GM12878 (cell line): ENCODE measurements around the gene TH.

ENCODE experiments used
- CTCF ChIP-seq, 3 experiments: IDR thresholded peaks in 2 of 3; conservative IDR thresholded peaks in 1 of 3; 2 replicates each; pipeline ENCODE4 v1.5.1; 2011; ENCODE audit warnings: low read depth in 3 of 3, low read length in 3 of 3, mild to moderate bottlenecking in 3 of 3, control low read depth in 2 of 3, moderate library complexity in 2 of 3, inconsistent platforms in 1 of 3, mixed read lengths in 1 of 3; ENCODE audit not compliant: control insufficient read depth in 2 of 3, insufficient read depth in 1 of 3; ENCODE audit errors: extremely low read depth in 1 of 3
- EP300 ChIP-seq, 2 experiments: fragments of 150-350 bp in 1 of 2; IDR thresholded peaks; 2 replicates each; pipeline ENCODE4 v1.6.1; 2011 to 2012; ENCODE audit warnings: low read depth in 2 of 2, low read length in 2 of 2, borderline replicate concordance in 1 of 2, improper control_type of control experiment in 1 of 2, inconsistent platforms in 1 of 2; ENCODE audit not compliant: control insufficient read depth in 1 of 2
- EZH2 ChIP-seq: IDR thresholded peaks from 2 replicates; pipeline ENCODE4 v1.6.1; 2012; ENCODE audit warnings: low read depth, mild to moderate bottlenecking, control low read depth, inconsistent platforms, low read length, borderline replicate concordance; ENCODE audit not compliant: control insufficient read depth

- TF ChIP-seq EZH2 (no peak), EP300 (IDR thresholded peaks at IDR 0.05; ENCODE audit: borderline replicate concordance in 1 of 2, control insufficient read depth in 1 of 2, low read depth in 2 of 2, low read length in 2 of 2) (no peak), CTCF (IDR thresholded peaks at IDR 0.05 in 2 of 3, conservative IDR thresholded peaks at IDR 0.05 in 1 of 3; ENCODE audit: control insufficient read depth in 2 of 3, extremely low read depth in 1 of 3, insufficient read depth in 1 of 3, low read depth in 3 of 3, low read length in 3 of 3) (no peak)
These were observed 41.0 kb upstream of the TH start for GRCh38 chr11:2212411-2213251.
